Chondrocyte (in vitro differentiated cells): ENCODE measurements around the gene SPTBN1. TPM values are rescaled to one million over a fixed set of nuclear protein-coding genes. Genes with fewer than 3 reads are reported as not detected.

Experiments
- DNase-seq: peaks from one replicate; pipeline ENCODE4 v3.0.0; 2021; ENCODE audit warnings: mixed read lengths, low spot score
- H3K27ac Mint-ChIP-seq: one replicate; pipeline ENCODE4 v1.8.0; 2021; ENCODE audit warnings: mild to moderate bottlenecking, moderate library complexity, mixed read lengths; ENCODE audit not compliant: unreplicated experiment
- H3K27me3 Mint-ChIP-seq: 2 replicates; pipeline ENCODE4 v1.8.0; 2021; ENCODE audit warnings: low read depth, mixed read lengths
- H3K36me3 Mint-ChIP-seq: 2 replicates; pipeline ENCODE4 v1.8.0; 2021; ENCODE audit warnings: low read depth, mixed read lengths
- H3K4me1 Mint-ChIP-seq: 2 replicates; pipeline ENCODE4 v1.8.0; 2021; ENCODE audit warnings: low read depth, mild to moderate bottlenecking, mixed read lengths
- H3K4me3 Mint-ChIP-seq: one replicate; pipeline ENCODE4 v1.8.0; 2021; ENCODE audit warnings: mild to moderate bottlenecking, moderate library complexity, mixed read lengths; ENCODE audit not compliant: unreplicated experiment
- H3K9me3 Mint-ChIP-seq: 2 replicates; pipeline ENCODE4 v1.8.0; 2021; ENCODE audit warnings: low read depth, mixed read lengths
- CTCF ChIP-seq: fragments of 200-600 bp; sonication (generic); IDR thresholded peaks from 2 replicates; pipeline ENCODE4 v1.5.0; 2021; ENCODE audit warnings: antibody characterized with exemption, mild to moderate bottlenecking, moderate library complexity
- total RNA-seq: library from RNA; stranded (reverse); gene quantifications from 3 replicates; pipeline ENCODE4 v1.2.1, GENCODE V29; 2021

The SPTBN1 gene
- total RNA-seq, 1 donor from 2014 or later = 297 TPM

- H3K4me3 Mint-ChIP-seq = peak overlapping the region; percentile 85
Observed at GRCh38 chr2:54559593-54560145, 103.5 kb downstream of the SPTBN1 start.

DNA sequence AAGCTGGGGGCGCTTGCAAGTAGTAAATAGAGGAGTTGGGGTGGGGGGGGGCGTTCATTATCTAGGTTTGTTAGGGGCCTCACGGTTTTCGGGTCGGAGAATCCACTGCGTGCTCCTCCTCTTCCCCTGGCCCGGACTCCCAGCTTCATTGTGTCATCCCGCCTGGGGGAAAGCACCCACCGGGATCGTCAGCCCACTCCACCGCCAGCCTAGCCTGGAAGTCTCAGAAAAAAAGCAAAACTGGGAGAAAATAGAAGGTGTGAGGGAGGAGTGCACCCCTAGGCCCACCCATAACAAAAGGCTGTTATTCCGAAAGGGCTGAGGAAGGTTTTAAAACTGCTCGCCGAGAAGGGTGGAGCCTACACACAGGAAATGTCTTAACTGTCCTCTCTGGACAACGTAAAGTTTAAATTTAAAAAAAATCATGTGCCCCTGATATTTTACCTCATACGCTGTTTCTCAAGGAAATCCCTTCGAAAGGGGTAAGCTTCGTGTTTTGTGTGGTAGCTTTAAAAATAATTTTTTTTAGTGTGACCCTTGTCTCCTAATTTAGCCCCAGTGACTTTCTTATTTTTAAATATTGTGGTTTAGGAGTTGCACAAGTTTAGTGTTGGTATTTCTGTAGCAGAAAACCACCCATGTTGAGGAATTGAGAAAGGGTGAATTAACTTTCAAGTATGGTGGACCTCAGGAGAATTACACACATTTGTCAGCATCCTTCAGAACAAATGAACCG lies 104.2 kb downstream of the SPTBN1 start:
- Mint-ChIP-seq H3K36me3 (no peaks in the 10 kb centered on the region), H3K4me3 (peak overlapping the region; percentile 85), H3K4me1 (peaks cover 81% of the 10 kb centered on the region), H3K27ac (peak overlapping the region; percentile 98), H3K9me3 (no peaks in the 10 kb centered on the region), H3K27me3 (no peaks in the 10 kb centered on the region)
- DNase-seq = no peak
- peak; percentile 34 for TF ChIP-seq CTCF

More at GRCh38 chr2:54559593-54560145, 103.5 kb downstream of the SPTBN1 start:
- no peak for DNase-seq
- no peak for TF ChIP-seq CTCF
- H3K9me3 Mint-ChIP-seq = no peaks in the 10 kb centered on the region
- peak overlapping the region; percentile 98 for H3K27ac Mint-ChIP-seq
- no peaks in the 10 kb centered on the region for H3K27me3 Mint-ChIP-seq
- no peaks in the 10 kb centered on the region for H3K36me3 Mint-ChIP-seq
- peaks cover 84% of the 10 kb centered on the region for H3K4me1 Mint-ChIP-seq

DNA sequence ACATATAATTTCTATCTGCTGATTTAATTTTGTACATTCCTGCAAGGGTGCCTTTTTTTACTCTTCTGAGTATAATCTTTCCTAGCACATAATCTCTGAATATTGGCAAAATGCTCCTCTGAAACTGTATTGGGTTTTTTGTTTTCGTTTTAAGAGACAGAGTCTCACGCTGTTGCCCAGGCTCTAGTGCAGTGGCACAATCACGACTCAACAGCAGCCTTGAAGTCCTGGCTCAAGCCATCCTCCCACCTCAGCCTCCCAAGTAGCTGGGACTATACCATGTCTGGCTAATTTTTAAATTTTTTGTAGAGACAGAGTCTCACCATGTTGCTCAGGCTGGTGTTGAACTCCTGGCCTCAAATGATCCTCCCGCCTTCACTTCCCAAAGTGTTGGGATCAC lies 104.9 kb downstream of the SPTBN1 start:
- H3K27me3 Mint-ChIP-seq = no peaks in the 10 kb centered on the region
- peak overlapping the region; percentile 98 for H3K27ac Mint-ChIP-seq
- DNase-seq = no peak
- TF ChIP-seq CTCF = no peak
- H3K9me3 Mint-ChIP-seq = no peaks in the 10 kb centered on the region
- peak overlapping the region; percentile 85 for H3K4me3 Mint-ChIP-seq
- H3K36me3 Mint-ChIP-seq = no peaks in the 10 kb centered on the region
- H3K4me1 Mint-ChIP-seq = peaks cover 78% of the 10 kb centered on the region

GRCh38 chr2:54564439-54564838 lies 108.3 kb downstream of the SPTBN1 start:
- H3K4me1 Mint-ChIP-seq = peaks cover 56% of the 10 kb centered on the region
- no peaks in the 10 kb centered on the region for H3K9me3 Mint-ChIP-seq
- peak overlapping the region; percentile 28 for H3K27ac Mint-ChIP-seq
- H3K27me3 Mint-ChIP-seq = no peaks in the 10 kb centered on the region
- TF ChIP-seq CTCF = no peak
- peaks cover 2% of the 10 kb centered on the region for H3K36me3 Mint-ChIP-seq
- no peak for DNase-seq
- no peak overlapping the region for H3K4me3 Mint-ChIP-seq

DNA sequence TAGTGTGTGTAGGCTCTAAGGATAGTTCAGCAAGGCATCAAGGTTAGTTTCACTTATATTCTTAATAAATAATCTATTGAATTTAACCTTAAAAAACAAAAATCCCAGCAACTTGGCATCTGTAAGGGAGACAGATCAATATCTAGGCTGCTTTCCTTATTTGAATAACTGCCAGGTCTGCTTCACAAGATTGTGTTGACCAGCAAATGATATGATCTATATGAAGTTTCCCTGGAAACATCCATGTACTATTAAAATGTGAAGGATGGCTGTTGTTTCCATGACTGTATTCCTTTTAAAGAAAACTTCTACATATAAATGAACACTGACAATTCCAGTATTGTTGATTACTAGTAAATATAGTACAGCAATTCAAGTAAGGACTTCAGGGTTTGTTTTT lies 109.4 kb downstream of the SPTBN1 start:
- Mint-ChIP-seq H3K27ac (no peak overlapping the region), H3K4me1 (peaks cover 56% of the 10 kb centered on the region)

More for the DNA sequence above, 109.4 kb downstream of the SPTBN1 start:
- Mint-ChIP-seq H3K4me3 (no peak overlapping the region), H3K36me3 (peaks cover 2% of the 10 kb centered on the region), H3K27me3 (no peaks in the 10 kb centered on the region), H3K9me3 (no peaks in the 10 kb centered on the region)
- no peak for TF ChIP-seq CTCF
- DNase-seq = no peak
